HepG2 (cell line): ENCODE measurements around the gene NFKBIA. TPM values are rescaled to one million over a fixed set of nuclear protein-coding genes. Genes with fewer than 3 reads are reported as not detected.

Experiments used
- DNMT1 ChIP-seq: sonication (generic); formaldehyde crosslinking; IDR thresholded peaks from 2 replicates; pipeline ENCODE4 v1.5.1; 2020; ENCODE audit warnings: mild to moderate bottlenecking, missing genetic modification reagents
- KMT2B ChIP-seq: IDR thresholded peaks from 2 replicates; pipeline ENCODE4 v1.6.1; 2016; ENCODE audit warnings: missing genetic modification reagents, missing compliant biosample characterization
- MXI1 ChIP-seq: IDR thresholded peaks from 3 replicates; pipeline ENCODE4 v1.6.1; 2012; ENCODE audit warnings: low read depth, low read length, inconsistent platforms, borderline replicate concordance
- MYNN ChIP-seq: sonication (generic); formaldehyde crosslinking; IDR thresholded peaks from 2 replicates; pipeline ENCODE4 v1.4.0; 2020; ENCODE audit warnings: mild to moderate bottlenecking, low read depth, missing genetic modification reagents
- NR2C2 ChIP-seq: sonication (generic); formaldehyde crosslinking; IDR thresholded peaks from 2 replicates; pipeline ENCODE4 v1.4.0; 2020; ENCODE audit warnings: missing genetic modification reagents, mild to moderate bottlenecking, moderate library complexity, borderline replicate concordance
- PAWR ChIP-seq: sonication (generic); formaldehyde crosslinking; IDR thresholded peaks from 2 replicates; pipeline ENCODE4 v1.4.0; 2020; ENCODE audit warnings: missing genetic modification reagents, mild to moderate bottlenecking, borderline replicate concordance
- PRPF4 ChIP-seq: fragments of 200-400 bp; formaldehyde crosslinking; IDR thresholded peaks from 2 replicates; pipeline ENCODE4 v1.6.1; 2016; ENCODE audit warnings: low read length, low read depth; ENCODE audit not compliant: poor library complexity, severe bottlenecking
- SCMH1 ChIP-seq: sonication (generic); formaldehyde crosslinking; IDR thresholded peaks from 2 replicates; pipeline ENCODE4 v1.9.0; 2021; ENCODE audit warnings: missing genetic modification reagents, mild to moderate bottlenecking, borderline replicate concordance
- ZBTB7A ChIP-seq: sonication (generic); formaldehyde crosslinking; IDR thresholded peaks from 2 replicates; pipeline ENCODE4 v1.8.0; 2022; ENCODE audit warnings: mild to moderate bottlenecking, missing genetic modification reagents
- ZBTB8A ChIP-seq: sonication (generic); formaldehyde crosslinking; IDR thresholded peaks from 2 replicates; pipeline ENCODE4 v1.4.0; 2020; ENCODE audit warnings: mild to moderate bottlenecking, low read depth, missing genetic modification reagents, borderline replicate concordance
- ZNF720 ChIP-seq: sonication (generic); formaldehyde crosslinking; IDR thresholded peaks from 2 replicates; pipeline ENCODE4 v1.4.0; 2020; ENCODE audit warnings: missing genetic modification reagents
- ZNF75D ChIP-seq: sonication (generic); formaldehyde crosslinking; IDR thresholded peaks from 2 replicates; pipeline ENCODE4 v1.8.1; 2023; ENCODE audit warnings: missing genetic modification reagents, mild to moderate bottlenecking, borderline replicate concordance
- polyA plus RNA-seq, 8 experiments: library from polyadenylated mRNA; depleted of rRNA in 3 of 8; stranded (reverse) in 7 of 8; unstranded in 1 of 8; fragments of >200 nt; fragmentation: Illumina TruSeq in 4 of 8; extraction: Trizol in 4 of 8; gene quantifications; 2 replicates each; pipeline versions ENCODE4 v1.2.1 to v1.2.3, GENCODE V29; 2011 to 2016; ENCODE audit warnings: low read depth in 4 of 8, missing spikeins in 1 of 8, mixed read lengths in 1 of 8; ENCODE audit not compliant: insufficient read depth in 1 of 8
- total RNA-seq, 5 experiments: library from RNA; depleted of rRNA; stranded (reverse); fragments of >200 nt; fragmentation: Illumina TruSeq; extraction: Trizol; gene quantifications; 2 replicates each; pipeline ENCODE4 v1.2.3, GENCODE V29; 2016; ENCODE audit warnings: low read depth in 1 of 5
- TF ChIP-seq, protein P1 (sequence below): sonication (generic); formaldehyde crosslinking; IDR thresholded peaks from 2 replicates; pipeline ENCODE4 v1.9.0; 2021; ENCODE audit warnings: missing genetic modification reagents, borderline replicate concordance
- TF ChIP-seq, protein P2 (sequence below): sonication (generic); formaldehyde crosslinking; IDR thresholded peaks from 2 replicates; pipeline ENCODE4 v1.5.0; 2020; ENCODE audit warnings: mild to moderate bottlenecking, missing genetic modification reagents, borderline replicate concordance
- TF ChIP-seq, protein P3 (sequence below): sonication (generic); formaldehyde crosslinking; conservative IDR thresholded peaks from 2 replicates; pipeline ENCODE4 v1.8.1; 2023; ENCODE audit warnings: missing genetic modification reagents
- TF ChIP-seq, protein P4 (sequence below): IDR thresholded peaks from 2 replicates; pipeline ENCODE4 v1.6.1; 2016
- TF ChIP-seq, protein P5 (sequence below): sonication (generic); formaldehyde crosslinking; IDR thresholded peaks from 2 replicates; pipeline ENCODE4 v1.5.0; 2020; ENCODE audit warnings: mild to moderate bottlenecking, missing genetic modification reagents

The NFKBIA gene
- total and polyA plus RNA-seq, 2 of the 13 experiments (the other 11 are each of a cell fraction or from before 2014, with no cell fraction given) = 197 to 319 TPM

DNA sequence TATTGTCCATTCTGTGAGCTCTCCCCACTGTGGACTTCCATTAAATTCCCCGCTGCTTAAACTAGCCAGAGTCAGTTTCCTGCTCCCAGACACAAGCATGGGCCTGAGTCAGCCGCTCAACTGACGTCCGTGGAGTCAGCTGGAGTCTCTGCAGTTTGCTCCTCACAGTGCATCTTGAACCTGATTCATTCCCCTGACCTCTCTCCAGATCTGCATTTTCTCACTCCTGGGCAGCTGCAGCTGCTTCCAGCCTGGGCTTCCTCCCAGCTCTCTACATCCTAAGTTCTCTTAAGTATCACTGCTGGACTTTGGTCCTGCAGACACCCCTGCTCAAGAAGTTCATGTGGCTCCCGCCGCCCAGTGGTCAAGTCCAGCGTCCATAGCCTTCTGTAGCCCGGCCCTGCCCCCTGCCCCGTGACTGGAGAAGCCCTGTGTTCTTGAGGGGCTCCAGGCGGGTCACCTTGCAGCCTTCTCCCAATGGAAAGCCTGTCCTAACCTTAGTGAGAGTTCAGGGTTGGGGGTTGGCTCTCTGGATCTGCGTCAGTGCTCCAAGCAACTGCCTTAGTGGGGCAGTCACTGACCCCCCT is 20.0 kb downstream of the NFKBIA start (continued):
- TF ChIP-seq, protein P1, sequence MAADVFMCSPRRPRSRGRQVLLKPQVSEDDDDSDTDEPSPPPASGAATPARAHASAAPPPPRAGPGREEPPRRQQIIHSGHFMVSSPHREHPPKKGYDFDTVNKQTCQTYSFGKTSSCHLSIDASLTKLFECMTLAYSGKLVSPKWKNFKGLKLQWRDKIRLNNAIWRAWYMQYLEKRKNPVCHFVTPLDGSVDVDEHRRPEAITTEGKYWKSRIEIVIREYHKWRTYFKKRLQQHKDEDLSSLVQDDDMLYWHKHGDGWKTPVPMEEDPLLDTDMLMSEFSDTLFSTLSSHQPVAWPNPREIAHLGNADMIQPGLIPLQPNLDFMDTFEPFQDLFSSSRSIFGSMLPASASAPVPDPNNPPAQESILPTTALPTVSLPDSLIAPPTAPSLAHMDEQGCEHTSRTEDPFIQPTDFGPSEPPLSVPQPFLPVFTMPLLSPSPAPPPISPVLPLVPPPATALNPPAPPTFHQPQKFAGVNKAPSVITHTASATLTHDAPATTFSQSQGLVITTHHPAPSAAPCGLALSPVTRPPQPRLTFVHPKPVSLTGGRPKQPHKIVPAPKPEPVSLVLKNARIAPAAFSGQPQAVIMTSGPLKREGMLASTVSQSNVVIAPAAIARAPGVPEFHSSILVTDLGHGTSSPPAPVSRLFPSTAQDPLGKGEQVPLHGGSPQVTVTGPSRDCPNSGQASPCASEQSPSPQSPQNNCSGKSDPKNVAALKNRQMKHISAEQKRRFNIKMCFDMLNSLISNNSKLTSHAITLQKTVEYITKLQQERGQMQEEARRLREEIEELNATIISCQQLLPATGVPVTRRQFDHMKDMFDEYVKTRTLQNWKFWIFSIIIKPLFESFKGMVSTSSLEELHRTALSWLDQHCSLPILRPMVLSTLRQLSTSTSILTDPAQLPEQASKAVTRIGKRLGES = no peak
- TF ChIP-seq, protein P2, sequence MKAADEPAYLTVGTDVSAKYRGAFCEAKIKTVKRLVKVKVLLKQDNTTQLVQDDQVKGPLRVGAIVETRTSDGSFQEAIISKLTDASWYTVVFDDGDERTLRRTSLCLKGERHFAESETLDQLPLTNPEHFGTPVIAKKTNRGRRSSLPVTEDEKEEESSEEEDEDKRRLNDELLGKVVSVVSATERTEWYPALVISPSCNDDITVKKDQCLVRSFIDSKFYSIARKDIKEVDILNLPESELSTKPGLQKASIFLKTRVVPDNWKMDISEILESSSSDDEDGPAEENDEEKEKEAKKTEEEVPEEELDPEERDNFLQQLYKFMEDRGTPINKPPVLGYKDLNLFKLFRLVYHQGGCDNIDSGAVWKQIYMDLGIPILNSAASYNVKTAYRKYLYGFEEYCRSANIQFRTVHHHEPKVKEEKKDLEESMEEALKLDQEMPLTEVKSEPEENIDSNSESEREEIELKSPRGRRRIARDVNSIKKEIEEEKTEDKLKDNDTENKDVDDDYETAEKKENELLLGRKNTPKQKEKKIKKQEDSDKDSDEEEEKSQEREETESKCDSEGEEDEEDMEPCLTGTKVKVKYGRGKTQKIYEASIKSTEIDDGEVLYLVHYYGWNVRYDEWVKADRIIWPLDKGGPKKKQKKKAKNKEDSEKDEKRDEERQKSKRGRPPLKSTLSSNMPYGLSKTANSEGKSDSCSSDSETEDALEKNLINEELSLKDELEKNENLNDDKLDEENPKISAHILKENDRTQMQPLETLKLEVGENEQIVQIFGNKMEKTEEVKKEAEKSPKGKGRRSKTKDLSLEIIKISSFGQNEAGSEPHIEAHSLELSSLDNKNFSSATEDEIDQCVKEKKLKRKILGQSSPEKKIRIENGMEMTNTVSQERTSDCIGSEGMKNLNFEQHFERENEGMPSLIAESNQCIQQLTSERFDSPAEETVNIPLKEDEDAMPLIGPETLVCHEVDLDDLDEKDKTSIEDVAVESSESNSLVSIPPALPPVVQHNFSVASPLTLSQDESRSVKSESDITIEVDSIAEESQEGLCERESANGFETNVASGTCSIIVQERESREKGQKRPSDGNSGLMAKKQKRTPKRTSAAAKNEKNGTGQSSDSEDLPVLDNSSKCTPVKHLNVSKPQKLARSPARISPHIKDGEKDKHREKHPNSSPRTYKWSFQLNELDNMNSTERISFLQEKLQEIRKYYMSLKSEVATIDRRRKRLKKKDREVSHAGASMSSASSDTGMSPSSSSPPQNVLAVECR (CRISPR knock-in tag) = no peak
- TF ChIP-seq PAWR (0 out of 2 replicates have a peak, but pooled peaks have one; percentile 4), DNMT1 (CRISPR knock-in tag) (no peak; the same call in 1 of the 2 replicates), SCMH1 (CRISPR knock-in tag) (no peak), PRPF4 (no peak), KMT2B (CRISPR knock-in tag) (no peak; the same call in 1 of the 2 replicates), MYNN (CRISPR knock-in tag) (no peak; the same call in 1 of the 2 replicates), ZNF75D (CRISPR knock-in tag) (no peak), ZBTB8A (CRISPR knock-in tag) (no peak), NR2C2 (CRISPR knock-in tag) (peak; percentile 53; the same call in 1 of the 2 replicates), ZNF720 (CRISPR knock-in tag) (no peak), MXI1 (peak; percentile 59; the same call in 1 of the 3 replicates), ZBTB7A (CRISPR knock-in tag) (no peak)
- TF ChIP-seq, protein P3, sequence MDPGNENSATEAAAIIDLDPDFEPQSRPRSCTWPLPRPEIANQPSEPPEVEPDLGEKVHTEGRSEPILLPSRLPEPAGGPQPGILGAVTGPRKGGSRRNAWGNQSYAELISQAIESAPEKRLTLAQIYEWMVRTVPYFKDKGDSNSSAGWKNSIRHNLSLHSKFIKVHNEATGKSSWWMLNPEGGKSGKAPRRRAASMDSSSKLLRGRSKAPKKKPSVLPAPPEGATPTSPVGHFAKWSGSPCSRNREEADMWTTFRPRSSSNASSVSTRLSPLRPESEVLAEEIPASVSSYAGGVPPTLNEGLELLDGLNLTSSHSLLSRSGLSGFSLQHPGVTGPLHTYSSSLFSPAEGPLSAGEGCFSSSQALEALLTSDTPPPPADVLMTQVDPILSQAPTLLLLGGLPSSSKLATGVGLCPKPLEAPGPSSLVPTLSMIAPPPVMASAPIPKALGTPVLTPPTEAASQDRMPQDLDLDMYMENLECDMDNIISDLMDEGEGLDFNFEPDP = no peak
- TF ChIP-seq, protein P4, sequence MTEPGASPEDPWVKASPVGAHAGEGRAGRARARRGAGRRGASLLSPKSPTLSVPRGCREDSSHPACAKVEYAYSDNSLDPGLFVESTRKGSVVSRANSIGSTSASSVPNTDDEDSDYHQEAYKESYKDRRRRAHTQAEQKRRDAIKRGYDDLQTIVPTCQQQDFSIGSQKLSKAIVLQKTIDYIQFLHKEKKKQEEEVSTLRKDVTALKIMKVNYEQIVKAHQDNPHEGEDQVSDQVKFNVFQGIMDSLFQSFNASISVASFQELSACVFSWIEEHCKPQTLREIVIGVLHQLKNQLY = no peak; the same call in 1 of the 2 replicates
- TF ChIP-seq, protein P5, sequence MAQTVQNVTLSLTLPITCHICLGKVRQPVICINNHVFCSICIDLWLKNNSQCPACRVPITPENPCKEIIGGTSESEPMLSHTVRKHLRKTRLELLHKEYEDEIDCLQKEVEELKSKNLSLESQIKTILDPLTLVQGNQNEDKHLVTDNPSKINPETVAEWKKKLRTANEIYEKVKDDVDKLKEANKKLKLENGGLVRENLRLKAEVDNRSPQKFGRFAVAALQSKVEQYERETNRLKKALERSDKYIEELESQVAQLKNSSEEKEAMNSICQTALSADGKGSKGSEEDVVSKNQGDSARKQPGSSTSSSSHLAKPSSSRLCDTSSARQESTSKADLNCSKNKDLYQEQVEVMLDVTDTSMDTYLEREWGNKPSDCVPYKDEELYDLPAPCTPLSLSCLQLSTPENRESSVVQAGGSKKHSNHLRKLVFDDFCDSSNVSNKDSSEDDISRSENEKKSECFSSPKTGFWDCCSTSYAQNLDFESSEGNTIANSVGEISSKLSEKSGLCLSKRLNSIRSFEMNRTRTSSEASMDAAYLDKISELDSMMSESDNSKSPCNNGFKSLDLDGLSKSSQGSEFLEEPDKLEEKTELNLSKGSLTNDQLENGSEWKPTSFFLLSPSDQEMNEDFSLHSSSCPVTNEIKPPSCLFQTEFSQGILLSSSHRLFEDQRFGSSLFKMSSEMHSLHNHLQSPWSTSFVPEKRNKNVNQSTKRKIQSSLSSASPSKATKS (CRISPR knock-in tag) = no peak
